ENCODE measurements around the gene UBR1.

UBR1 gene

DNA sequence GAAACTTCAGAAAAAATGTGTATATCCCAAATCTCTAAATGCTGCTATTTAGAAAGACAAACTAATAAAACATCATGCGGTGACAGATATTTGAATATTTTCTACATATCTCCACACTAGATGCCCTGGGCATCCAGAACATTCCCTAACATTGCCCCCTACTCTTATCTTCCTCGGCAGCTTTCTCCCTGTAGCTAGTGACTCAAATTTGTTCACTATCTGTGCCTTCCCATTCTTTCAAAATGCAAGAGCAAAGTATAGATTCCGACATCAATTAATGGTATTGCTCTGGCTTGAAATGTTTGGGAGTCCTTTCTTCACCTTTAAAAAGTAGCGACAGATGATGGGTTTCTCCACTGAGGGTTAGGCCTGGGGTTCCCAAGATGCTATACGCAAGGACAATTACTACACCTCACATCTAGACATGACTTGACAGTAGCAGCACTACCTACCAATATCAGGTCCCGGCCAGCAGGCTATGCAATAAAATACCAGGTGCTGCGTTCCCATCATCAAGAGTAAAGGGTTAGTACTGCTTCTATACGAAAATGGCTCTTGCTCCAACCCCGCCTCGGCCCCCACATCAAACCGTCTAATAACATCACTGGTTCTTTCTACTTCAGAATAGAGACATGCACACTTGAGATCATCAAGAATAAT, 631 bp downstream of the UBR1 start:
- peak; percentile 46 for DNase-seq

DNA sequence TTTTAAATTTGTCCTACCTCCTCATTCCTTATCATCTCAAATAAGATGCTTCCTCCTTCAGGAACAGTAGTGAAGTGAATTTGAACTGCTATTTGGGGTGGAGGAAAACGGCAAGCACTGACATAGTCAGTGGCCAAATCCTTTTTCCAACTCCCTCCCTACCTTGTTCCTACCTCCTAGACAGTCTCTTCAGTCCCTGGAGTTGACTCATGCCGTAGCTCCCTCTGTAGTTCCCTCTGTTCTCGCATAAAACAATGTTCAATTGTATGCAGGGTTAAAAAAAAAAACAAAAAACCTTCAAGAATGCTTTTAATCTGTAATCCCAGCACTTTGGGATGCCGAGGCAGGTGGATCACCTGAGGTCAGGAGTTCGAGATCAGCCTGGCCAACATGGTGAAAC, 1.4 kb downstream of the UBR1 start:
- peak; percentile 36 for DNase-seq

DNA sequence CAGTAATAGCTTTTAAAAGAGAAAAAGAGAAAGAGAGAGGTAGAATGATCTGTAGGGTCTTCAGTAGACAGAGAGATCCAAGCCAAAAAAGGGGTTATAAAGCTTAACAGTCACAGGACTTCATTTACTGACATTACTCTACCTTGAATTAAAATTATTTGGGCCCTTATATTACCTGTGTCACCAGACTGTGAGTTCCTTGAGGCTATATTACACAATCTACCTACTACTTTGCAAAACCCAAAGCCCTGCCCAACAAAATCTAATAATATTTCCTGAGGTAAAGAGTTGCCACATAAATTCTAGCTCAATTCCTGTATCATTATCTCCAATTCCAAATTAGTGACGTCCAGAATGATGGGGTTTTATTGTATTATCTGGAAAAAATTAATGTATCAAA, 1.9 kb downstream of the UBR1 start:
- DNase-seq = no peak

DNA sequence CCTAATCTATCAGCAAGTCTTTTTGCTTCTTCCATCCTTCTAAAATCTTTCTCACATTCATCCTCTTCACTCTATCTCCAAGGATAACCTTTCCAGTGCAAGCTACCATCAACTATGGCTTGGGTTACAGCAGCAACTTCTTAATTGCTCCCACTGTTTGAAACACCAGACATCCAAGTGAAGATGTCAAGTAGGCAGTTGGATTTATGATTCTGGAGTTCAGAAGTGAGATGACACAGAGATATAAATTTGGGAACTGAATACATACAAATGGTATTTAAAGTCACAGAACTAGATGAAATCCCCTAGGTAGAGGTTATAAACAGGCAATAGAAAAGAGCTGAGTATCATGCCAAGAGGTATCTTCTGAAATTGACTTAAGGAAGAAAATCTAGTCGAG, 3.7 kb downstream of the UBR1 start:
- DNase-seq = no peak

DNA sequence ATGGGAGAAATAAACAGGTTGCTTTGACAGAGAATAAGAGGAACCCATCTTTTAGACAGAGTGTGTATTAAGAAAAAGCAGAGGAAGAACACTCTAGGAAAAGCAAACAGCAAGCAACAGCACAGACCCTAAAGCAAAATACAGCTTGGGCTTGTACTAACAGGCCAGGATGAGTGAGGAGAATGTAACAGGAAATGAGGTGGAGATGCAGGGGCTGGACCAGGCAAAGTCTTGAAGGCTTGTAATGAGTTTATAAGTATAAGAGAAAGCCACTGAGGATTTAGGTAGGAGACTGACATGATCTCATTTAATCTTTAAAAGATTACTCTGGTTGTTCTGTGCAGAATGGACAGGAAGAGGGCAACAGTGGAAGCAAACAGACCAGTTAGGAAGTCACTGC, 4.9 kb downstream of the UBR1 start:
- DNase-seq = no peak

DNA sequence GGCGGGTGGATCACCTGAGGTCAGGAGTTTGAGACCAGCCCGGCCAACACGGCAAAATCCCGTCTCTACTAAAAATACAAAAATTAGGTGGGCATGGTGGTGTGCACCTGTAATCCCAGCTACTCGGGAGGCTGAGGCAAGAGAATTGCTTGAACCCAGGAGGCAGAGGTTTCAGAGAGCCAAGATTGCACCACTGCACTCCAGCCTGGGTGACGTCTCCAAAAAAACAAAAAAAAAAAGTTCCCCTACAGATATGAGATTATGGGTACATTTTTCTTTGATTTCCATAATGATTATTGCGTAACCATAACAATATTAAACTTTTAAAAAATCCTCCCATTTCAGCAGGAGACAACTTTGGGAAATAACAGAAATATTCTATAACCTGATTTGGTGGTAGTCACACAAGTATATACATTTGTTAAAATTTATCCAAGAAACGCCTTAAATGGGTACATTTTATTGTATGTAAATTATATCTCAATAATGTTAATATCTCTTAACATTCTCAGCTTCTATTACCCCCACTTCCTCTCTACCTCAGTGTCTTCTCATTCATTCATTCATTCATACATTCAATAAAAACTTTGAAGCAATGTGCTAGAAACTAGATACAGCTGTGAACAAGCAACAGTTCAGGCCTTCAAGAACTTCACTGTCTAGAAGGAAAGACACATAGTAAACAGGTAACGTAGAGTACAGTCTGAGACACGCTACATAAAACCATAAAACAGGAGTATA, 6.6 kb downstream of the UBR1 start:
- DNase-seq = no peak

DNA sequence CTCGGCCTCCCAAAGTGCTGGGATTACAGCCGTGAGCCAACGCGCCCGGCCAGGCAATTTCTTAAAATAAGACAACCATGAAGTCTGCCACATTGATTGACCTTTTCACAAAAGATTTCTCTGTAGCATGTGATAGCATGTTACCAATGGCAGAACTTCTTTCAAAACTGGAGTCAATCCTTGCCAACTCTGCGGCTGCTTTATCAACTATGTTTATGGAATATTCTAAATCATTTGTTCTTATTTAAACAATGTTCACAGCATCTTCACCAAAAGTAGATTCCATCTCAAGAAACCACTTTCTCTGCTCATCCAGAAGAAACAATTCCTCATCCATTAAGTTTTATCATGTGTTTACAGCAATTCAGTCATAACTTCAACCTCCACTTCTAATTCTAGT, 9.4 kb downstream of the UBR1 start:
- DNase-seq = no peak

DNA sequence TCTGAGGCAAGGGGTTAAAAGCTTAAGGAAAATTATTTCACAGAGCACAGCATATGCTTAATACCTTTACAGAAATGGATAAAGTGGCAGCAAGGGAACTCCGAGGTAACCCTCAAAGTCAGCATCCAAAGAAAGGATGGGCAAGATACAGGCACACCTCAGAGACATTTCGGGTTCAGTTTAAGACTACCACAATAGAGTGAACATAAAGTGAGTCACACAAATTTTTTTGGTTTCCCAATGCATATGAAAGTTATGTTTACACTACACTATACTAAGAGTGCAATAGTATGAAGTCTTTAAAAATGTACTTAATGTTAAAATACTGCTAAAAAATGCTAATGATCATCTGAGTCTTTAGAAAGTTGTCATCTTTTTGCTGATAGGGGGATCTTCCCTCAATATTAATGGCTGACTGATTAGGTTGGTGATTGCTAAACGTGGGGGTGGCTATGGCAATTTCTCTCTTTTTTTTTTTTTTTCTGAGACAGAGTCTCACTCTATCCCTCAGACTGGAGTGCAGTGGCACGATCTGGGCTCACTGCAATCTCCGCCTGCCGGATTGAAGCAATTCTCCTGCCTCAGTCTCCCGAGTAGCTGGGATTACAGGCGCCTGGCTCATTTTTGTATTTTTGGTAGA, 10.0 kb downstream of the UBR1 start:
- DNase-seq = peak; percentile 17

DNA sequence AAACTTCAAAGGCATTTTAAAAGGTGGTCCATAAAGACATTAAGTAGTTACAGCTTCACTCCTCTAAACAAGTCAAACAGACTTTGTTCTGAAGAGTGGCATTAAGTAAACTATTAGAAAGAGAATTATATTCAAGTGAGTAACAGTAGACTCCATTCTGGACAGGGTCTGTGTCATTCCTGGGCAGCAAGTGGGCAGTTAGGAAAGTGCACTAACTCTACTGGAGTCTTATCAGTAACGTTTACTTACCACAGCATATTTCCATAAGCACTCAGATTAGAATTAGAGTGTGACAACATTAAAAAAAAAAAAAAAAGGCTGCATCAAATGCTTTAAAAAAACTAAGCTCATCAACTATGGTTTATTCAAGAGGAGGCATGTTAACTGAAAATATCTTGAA, 10.6 kb downstream of the UBR1 start:
- DNase-seq = peak; percentile 80

DNA sequence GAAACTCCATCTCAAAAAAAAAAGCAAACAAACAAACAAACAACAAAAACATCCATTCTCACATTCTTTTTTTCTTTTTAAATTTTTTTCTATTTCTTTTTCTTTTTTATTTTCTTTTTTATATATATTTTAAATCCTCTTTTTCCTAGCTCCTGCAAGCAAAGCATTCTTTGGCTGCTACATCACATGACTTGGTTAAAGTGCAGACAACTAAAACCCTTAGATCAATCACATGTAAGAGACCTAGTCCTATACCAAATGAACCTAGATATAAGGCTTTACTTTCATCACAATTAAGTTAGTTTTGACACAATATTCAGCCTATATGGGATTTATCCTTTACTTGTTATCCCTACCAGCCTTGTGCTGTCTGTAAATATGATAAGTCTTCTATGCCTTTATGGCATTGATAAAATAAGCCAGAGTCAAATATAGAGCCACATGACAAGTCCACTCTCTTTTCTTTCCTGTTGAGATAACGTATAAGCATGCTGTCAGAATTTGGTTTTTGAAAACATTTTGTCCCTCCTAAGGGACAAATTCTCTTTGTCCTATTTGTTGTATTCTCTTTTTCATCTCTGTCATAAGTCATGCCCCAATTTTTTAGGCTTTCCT, 11.3 kb downstream of the UBR1 start:
- peak; percentile 88 for DNase-seq

DNA sequence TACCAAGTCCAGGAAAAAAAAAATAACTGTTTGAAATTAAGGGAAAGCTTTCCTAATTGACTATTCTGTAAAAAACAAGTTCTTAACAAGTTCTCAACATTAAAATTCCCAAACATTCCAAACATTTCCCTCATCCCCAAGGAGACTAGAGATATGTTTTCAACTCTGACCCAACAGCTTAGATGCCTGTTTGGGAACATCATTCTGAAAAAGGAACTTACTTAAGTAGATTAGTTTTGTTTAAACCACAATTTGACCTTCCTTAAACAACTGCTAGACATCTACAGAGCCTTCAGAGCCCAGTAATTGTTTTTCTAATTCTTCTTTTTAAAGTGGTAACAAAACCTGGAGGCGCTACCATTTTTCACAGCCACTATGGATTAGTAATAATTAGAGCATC, 12.8 kb downstream of the UBR1 start:
- DNase-seq = peak; percentile 78

DNA sequence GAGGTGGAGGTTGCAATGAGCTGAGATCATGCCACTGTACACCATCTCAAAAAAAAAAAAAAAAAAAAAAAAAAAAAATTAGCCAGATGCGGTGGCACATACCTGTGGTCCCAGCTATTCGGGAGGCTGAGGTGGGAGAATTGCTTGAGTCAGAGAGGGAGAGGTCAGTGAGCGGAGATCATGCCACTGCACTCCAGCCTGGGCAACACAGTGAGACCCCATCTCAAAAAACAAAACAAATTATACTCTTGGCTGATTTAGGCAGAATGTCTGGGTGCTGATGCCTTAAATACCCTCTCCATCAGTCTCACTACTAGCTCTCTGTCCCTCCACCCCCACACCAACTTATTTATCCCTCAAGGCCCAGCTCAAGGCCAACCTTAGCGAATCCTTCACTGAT, 14.0 kb downstream of the UBR1 start:
- no peak for DNase-seq

DNA sequence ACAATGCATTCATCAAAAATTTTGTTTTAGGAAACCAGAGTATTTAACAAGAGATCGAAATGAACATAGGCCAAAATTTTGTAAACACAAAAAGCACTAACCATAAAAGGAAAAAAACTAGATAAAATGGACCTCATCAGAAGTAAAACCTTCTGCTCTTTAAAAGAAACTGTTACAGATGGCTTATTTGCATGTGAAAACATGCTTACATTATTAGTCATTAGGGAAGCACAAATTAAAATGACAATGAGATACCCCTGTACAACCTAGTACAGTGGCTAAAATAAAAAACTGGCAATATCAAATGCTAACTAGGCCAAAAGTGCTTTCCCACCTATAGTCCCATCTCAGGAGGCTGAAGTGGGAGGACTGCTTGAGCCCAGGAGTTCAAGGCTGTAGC, 19.3 kb downstream of the UBR1 start:
- DNase-seq = no peak

DNA sequence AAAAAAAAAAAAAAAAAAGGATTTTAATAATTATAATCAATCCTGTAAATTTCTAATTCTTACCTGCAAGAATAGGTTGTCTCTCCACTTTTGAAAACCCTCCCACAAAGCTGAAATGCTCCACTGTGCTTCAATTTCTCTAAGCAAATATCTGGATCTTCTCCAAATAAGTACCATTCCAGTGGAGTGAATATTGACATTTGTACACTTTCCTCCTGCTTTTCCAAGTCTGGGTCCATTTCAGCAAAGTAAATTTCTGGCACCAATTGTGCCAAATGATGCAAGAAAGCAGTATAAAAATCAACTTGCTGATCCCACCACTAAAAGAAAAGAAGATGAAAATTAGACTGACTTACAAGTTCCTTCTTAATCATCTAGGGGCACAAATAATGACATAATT, 19.9 kb downstream of the UBR1 start:
- no peak for DNase-seq

DNA sequence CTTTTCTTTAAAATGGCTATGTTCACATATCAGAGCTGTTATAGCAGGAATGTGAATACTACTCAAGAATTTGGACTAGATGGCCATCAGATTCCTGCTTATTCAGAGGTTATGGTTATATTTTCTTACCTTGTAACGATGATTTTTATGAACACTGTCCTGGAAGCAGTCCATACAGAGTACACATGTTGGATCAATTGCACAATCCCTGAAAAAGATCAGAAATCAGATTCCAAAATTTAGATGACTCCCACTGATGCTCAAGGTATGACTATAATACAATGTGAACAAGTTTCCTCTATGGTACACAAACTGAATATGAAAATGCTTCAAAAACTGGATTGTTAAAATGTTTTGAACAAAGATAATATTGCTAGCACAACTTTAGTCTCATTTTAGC, 23.3 kb downstream of the UBR1 start:
- DNase-seq = no peak

DNA sequence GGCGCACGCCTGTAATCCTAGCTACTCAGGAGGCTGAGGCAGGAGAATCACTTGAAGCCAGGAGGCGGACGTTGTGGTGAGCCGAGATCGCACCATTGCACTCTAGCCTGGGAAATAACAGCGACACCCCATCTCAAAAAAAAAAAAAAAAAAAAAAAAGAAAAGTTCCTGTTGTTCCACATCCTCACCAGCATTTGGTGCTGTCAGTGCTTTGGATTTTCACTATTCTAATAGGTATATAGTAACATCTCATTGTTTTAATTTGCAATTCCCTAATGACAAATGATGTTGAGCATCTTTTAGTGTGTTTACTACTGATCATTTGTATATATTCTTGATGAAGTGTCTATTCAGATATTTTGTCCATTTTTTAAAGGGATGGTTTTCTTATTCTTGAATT, 24.6 kb downstream of the UBR1 start:
- no peak for DNase-seq

DNA sequence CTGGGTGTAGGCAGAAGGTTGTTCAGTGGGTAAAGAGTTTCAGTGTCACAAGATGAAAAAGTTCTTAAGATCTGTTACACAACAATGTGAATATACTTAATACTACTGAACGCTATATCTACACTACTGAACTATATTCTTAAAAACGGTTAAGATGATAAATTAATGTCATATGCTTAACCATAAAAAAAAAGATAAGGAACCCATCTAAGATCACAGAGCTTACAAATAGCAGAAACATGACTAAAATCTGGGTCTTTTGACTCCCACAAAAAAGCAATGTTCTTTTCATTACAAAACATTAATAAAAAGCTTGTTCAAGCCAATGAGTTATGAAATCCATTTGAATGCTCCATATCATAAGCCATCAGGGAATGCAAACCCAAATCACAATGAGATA, 34.4 kb downstream of the UBR1 start:
- DNase-seq = no peak

DNA sequence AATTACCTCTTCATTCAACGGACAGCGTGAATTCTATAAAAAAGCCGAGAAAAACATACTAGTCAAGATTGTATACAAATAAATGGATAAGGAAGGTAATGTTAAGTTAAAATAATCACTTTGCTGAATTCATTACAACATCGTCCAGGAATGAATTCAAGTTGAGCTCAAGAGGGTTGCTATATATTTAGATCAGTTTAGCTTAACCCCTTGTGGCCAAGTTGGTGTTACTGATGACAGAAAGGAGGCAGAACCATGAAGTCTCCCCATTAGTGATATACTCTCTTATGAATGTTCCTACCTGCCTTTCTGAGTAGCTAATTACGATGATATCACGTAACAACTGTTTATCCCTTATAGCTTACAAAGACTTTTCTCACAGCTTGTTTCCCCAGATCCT, 34.9 kb downstream of the UBR1 start:
- no peak for DNase-seq

DNA sequence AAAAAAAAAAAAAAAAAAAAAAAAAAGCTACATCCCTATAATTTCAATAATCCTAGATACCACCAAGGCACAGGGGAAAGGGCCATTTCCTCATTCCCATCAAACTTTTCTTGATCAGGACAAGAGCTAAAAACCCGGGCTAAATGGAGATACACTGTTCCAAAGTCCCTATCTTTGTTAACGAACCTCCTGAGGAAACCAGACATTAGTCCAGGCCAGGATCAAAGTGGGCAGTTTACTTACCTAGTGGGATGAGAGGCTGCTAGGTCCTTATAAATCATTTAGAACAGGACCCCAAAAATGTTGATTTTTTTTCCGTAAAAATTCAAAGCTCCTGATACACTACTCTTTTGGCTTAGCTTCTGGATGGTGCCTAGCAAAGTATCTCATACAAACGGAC, 35.6 kb downstream of the UBR1 start:
- DNase-seq = no peak

DNA sequence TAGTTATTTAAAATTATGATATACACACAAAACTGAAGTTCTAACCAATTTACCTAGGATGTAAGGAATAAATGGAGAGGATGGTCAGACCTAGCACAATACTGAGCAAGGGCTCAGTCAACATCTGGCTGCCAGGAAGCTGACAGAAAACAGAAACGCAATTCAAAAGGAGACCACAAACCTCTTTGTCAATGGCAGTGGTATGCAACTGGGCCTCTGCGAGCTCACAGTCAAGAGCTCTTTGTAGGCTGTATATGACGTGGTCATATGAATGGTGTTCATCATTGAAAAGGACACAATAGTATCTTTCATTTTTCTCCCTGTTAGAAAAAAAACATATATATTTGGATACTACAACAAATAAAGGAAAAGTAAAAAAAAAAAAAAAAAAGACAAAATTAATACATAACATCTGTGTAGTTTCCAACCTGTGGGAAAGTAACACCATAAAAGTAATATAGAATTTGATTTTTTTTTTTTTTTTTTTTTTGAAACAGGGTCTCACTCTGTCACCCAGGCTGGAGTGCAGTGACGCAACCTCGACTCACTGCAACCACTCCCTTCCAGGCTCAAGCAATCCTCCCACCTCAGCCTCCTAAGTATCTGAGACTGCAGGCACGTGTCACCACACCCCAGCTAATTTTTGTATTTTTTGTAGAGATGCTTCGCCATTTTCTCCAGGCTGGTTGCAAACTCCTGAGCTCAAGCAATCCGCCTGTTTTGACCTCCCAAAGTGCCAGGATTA, 37.9 kb downstream of the UBR1 start:
- DNase-seq = no peak

DNA sequence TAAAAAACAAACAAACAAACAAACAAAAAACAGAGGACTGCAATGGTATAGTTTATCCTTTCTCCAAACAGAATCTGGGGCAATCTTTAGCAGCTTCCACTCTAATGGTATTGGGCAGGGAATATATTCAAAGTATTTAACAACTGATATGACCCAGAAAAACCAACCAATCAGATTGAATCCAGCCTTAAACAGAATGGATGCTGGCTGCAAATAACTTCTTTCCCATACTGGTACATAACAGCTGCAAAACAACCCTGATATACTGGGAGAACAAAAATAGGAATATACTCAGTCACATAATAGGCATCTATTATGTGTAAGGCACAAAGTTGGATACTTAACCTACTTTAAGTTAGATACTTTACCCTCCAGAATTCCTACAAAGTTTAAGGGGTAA, 49.1 kb downstream of the UBR1 start:
- no peak for DNase-seq

DNA sequence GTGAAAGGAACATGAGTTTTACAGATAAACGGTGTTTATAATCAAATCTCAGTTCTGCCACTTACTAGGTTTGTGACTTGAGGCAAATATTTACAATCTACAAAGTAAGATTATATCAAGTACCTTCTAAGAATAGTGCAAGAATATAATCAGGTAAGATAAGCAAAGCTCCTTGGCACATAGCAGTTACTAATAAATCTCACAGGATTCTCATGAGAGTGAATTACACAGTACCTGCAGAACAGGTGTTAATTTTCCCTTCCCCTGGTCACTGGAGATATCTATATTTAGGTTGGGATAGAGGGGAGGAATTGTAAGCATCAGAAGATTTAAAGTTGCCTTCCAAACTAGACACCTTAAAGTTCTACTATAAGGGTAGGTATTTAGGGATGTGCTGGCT, 53.0 kb downstream of the UBR1 start:
- DNase-seq = no peak

DNA sequence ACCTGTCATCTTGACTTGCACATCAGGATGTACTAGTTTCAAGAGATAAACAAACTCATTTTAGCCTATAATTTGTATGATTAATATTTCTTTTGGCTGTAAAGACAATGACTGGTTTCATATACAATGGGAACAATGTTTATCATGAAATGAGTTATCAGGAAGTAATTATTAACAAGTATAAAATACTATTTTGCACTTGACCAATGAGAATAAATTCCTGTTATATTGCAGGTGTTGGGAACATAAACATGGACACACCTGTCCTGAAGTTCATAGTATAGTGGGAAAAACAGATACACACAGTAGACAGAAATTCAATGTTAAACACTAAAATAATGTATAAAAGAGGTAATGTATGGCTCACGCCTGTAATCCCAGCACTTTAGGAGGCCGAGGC, 56.9 kb downstream of the UBR1 start:
- no peak for DNase-seq

Data from hematopoietic multipotent progenitor cell treated with erythropoietin and hydrocortisone succinate and interleukin-3 and kit ligand, for 4 days (in vitro differentiated cells).